ENCODE results near the gene IKZF1. TPM values are rescaled to one million over a fixed set of nuclear protein-coding genes. Genes with fewer than 3 reads are reported as not detected.
A peak's percentile ranks its signal among the peaks of the same experiment; 100 is the strongest.

Gene IKZF1
- total and polyA plus RNA-seq, 9 of the 15 experiments (the other 6 are each of a cell fraction or from before 2014, with no cell fraction given) = 12.6 to 85.3 (median 44.7) TPM

DNA sequence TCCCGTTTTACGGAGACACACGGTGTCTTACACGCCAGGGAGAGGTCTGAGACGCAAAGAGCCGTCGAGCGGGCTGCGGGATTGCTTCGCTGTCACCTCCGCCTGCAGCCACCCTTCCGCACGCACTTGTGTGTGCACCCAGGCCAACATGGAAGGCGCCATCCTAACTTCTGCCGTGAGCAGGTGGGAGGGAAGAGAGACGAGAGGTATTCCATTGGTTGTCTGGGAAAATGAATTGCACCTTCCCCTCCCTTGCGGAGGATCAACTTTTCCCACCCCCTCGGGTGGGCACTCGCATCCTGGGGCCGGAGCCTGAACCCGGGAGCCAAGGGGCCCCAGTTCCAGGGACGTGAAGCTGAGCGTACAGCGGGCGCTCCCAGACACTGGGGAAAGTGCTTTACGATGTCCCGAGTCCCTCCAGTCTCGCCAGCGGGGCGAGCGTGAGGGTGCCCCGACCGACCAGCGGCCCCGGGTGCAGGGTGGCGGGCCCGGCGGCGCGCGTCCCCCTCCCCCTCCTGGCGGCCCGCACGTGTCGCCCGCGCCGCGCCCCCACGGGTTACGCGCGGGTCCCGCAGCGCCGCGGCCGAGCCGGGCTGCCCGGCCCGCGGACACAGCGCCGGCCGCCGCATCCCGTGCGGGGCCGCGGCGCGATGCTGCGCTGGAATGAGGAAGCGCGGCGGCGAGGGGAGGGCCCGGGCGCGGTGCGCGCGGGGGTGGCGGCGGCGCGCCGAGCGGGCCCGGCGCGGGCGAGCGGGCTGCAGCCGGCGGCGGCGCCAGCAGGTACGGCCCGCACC is 984 bp upstream of the IKZF1 start (continued):
- TF ChIP-seq ZNF76 (CRISPR knock-in tag; IDR thresholded peaks at IDR 0.05; ENCODE audit: borderline replicate concordance) (no peak), ZNF668 (CRISPR knock-in tag; IDR thresholded peaks at IDR 0.05) (no peak), TFE3 (CRISPR knock-in tag; IDR thresholded peaks at IDR 0.05) (no peak), POLR3G (IDR thresholded peaks at IDR 0.05; ENCODE audit: extremely low read depth, insufficient read length, insufficient replicate concordance) (no peak), MAFF (IDR thresholded peaks at IDR 0.05; ENCODE audit: low read length) (no peak), SP1 (CRISPR knock-in tag; IDR thresholded peaks at IDR 0.05) (no peak), EP300 (IDR thresholded peaks at IDR 0.05; ENCODE audit: low read length) (no peak), TAF7 (tag; IDR thresholded peaks at IDR 0.05) (no peak), SRSF7 (optimal IDR thresholded peaks at IDR 0.05; ENCODE audit: low read depth, low read length) (no peak), CCNT2 (IDR thresholded peaks at IDR 0.05; ENCODE audit: borderline replicate concordance, extremely low read depth, insufficient read length, low read depth, low read length) (peak; percentile 33), ELF1 (tag; IDR thresholded peaks at IDR 0.05) (peak; percentile 37; the same call in 1 of the 2 replicates), ZC3H11A (IDR thresholded peaks at IDR 0.05; ENCODE audit: low read depth, low read length) (no peak), ZKSCAN8 (CRISPR knock-in tag; IDR thresholded peaks at IDR 0.05) (no peak), POLR2G (IDR thresholded peaks at IDR 0.05; ENCODE audit: low read depth, low read length) (peak; percentile 22), ZC3H4 (CRISPR knock-in tag; IDR thresholded peaks at IDR 0.05; ENCODE audit: borderline replicate concordance) (0 out of 2 replicates have a peak, but pooled peaks have one; percentile 46), SMARCA5 (IDR thresholded peaks at IDR 0.05) (no peak), TCF7L2 (IDR thresholded peaks at IDR 0.05; ENCODE audit: low read depth, low read length) (no peak), BACH1 (tag; IDR thresholded peaks at IDR 0.05) (no peak), JUNB (CRISPR knock-in tag; conservative IDR thresholded peaks at IDR 0.05) (no peak), ZNF586 (CRISPR knock-in tag; conservative IDR thresholded peaks at IDR 0.05) (no peak), ARID1B (IDR thresholded peaks at IDR 0.05) (no peak), HEY1 (CRISPR knock-in tag; IDR thresholded peaks at IDR 0.05; ENCODE audit: borderline replicate concordance) (no peak), HNRNPLL (IDR thresholded peaks at IDR 0.05; ENCODE audit: low read depth, low read length, poor library complexity, severe bottlenecking) (no peak), THRB (CRISPR knock-in tag; conservative IDR thresholded peaks at IDR 0.05) (no peak)
- TF ChIP-seq, protein P1, sequence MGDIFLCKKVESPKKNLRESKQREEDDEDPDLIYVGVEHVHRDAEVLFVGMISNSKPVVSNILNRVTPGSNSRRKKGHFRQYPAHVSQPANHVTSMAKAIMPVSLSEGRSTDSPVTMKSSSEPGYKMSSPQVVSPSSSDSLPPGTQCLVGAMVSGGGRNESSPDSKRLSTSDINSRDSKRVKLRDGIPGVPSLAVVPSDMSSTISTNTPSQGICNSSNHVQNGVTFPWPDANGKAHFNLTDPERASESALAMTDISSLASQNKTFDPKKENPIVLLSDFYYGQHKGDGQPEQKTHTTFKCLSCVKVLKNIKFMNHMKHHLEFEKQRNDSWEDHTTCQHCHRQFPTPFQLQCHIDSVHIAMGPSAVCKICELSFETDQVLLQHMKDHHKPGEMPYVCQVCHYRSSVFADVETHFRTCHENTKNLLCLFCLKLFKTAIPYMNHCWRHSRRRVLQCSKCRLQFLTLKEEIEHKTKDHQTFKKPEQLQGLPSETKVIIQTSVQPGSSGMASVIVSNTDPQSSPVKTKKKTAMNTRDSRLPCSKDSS (IDR thresholded peaks at IDR 0.05; ENCODE audit: low read depth, partially characterized antibody) = no peak
